Smooth muscle cell (in vitro differentiated cells): ENCODE data around the gene TMEM130. TPM values are rescaled to one million over a fixed set of nuclear protein-coding genes. Genes with fewer than 3 reads are reported as not detected.

Source experiments
- DNase-seq: peaks from one replicate; lab custom pipeline; 2025; ENCODE audit not compliant: unreplicated experiment; lab: John Stamatoyannopoulos, UW
- H2AFZ ChIP-seq: fragments of 200-600 bp; sonication (generic); 2 replicates; pipeline ENCODE4 v1.6.0; 2016; ENCODE audit warnings: antibody characterized with exemption, low read depth, mild to moderate bottlenecking
- H3F3A ChIP-seq: fragments of 200-600 bp; sonication (generic); 2 replicates; pipeline ENCODE4 v1.6.0; 2017; ENCODE audit warnings: antibody characterized with exemption, low read depth
- H3K27ac ChIP-seq: fragments of 200-600 bp; sonication (generic); 2 replicates; pipeline ENCODE4 v1.5.1; 2016; ENCODE audit warnings: low read depth, mild to moderate bottlenecking
- H3K27me3 ChIP-seq: fragments of 200-600 bp; sonication (generic); 2 replicates; pipeline ENCODE4 v1.6.1; 2016; ENCODE audit warnings: low read depth, mild to moderate bottlenecking
- H3K36me3 ChIP-seq: fragments of 200-600 bp; sonication (generic); 2 replicates; pipeline ENCODE4 v1.5.1; 2016; ENCODE audit warnings: low read depth
- H3K4me1 ChIP-seq: fragments of 200-600 bp; sonication (generic); 2 replicates; pipeline ENCODE4 v1.5.1; 2016; ENCODE audit warnings: low read depth
- H3K4me2 ChIP-seq: fragments of 200-600 bp; sonication (generic); 2 replicates; pipeline ENCODE4 v1.6.0; 2016; ENCODE audit warnings: mild to moderate bottlenecking
- H3K4me3 ChIP-seq: fragments of 200-600 bp; sonication (generic); 2 replicates; pipeline ENCODE4 v1.5.1; 2016; ENCODE audit warnings: mild to moderate bottlenecking
- H3K79me2 ChIP-seq: fragments of 200-600 bp; sonication (generic); 2 replicates; pipeline ENCODE4 v1.6.0; 2016; ENCODE audit warnings: low read depth, mild to moderate bottlenecking
- H3K9ac ChIP-seq: fragments of 200-600 bp; sonication (generic); 2 replicates; pipeline ENCODE4 v1.6.0; 2016; ENCODE audit warnings: low read depth
- H3K9me3 ChIP-seq: fragments of 200-600 bp; sonication (generic); replicated peaks from 2 replicates; pipeline ENCODE4 v1.5.1; 2016; ENCODE audit warnings: low read depth
- H4K20me1 ChIP-seq: fragments of 200-600 bp; sonication (generic); 2 replicates; pipeline ENCODE4 v1.6.0; 2016; ENCODE audit warnings: low read depth
- WGBS: methylation state at CpG from one replicate; pipeline ENCODE4 v1.1.7; 2016; ENCODE audit warnings: low lambda C conversion rate; 5-methylcytosine and 5-hydroxymethylcytosine counted together
- polyA plus RNA-seq: library from polyadenylated mRNA; unstranded; fragments of >200 nt; fragmentation: Nextera tagmentation; extraction: Ambion mirVana; gene quantifications from 2 replicates; pipeline ENCODE4 v1.2.1, GENCODE V29; 2016
- total RNA-seq: library from RNA; depleted of rRNA; stranded (reverse); fragments of >200 nt; gene quantifications from 2 replicates; pipeline ENCODE4 v1.2.3, GENCODE V29; 2014
- TF ChIP-seq, protein P1 (sequence below): fragments of 200-600 bp; sonication (generic); IDR thresholded peaks from 2 replicates; pipeline ENCODE4 v1.5.1; 2017; ENCODE audit warnings: borderline replicate concordance, mild to moderate bottlenecking, antibody characterized with exemption; ENCODE audit not compliant: insufficient read depth, poor library complexity, severe bottlenecking

TMEM130 gene
- total and polyA plus RNA-seq, 2 experiments from 2014 or later: 0.22 to 0.83 TPM

DNA sequence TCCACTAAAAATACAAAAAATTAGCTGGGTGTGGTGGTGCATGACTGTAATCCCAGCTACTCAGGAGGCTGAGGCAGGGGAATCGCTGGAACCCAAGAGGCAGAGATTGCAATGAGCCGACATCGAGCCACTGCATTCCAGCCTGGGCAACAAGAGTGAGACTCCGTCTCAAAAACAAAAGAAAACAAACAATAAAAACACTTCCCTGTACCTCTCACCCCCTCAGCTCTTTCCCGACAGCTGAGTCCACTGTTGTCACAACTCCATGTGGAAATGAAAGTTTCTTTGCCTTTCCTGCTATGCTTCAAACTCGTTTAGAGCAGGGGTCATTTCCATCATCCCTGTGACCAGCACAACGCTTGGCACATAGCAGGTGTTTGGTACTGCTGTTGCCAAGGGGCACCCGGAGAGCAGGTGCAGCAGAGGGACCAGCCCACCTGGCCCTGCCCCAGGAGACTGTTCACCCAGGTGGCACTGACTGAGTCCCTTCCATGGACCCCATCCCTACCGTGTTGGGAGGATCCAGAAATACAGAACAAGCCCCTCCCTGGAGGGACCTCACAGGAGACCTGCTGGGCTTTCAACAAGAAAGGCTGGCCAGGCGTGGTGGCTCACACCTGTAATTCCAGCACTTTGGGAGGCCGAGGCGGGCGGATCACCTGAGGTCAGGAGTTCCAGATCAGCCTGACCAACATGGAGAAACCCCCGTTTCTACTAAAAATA is 4.9 kb downstream of the TMEM130 start:
- peaks cover 20% of the 10 kb centered on the region for H3K27me3 ChIP-seq
- no peaks in the 10 kb centered on the region for H3K9me3 ChIP-seq
- H3K4me1 ChIP-seq: no peaks in the 10 kb centered on the region
- 81% methylated on average over 14 of the region's 14 CpGs for WGBS
- no peak overlapping the region for H3K4me3 ChIP-seq
- no peaks in the 10 kb centered on the region for H3K79me2 ChIP-seq
- H2AFZ ChIP-seq: no peak overlapping the region
- H4K20me1 ChIP-seq: no peaks in the 10 kb centered on the region
- H3K27ac ChIP-seq: no peak overlapping the region
- H3K4me2 ChIP-seq: no peak overlapping the region
- H3K36me3 ChIP-seq: no peaks in the 10 kb centered on the region
- H3K9ac ChIP-seq: no peak overlapping the region
- no peaks in the 10 kb centered on the region for H3F3A ChIP-seq
- TF ChIP-seq, protein P1, sequence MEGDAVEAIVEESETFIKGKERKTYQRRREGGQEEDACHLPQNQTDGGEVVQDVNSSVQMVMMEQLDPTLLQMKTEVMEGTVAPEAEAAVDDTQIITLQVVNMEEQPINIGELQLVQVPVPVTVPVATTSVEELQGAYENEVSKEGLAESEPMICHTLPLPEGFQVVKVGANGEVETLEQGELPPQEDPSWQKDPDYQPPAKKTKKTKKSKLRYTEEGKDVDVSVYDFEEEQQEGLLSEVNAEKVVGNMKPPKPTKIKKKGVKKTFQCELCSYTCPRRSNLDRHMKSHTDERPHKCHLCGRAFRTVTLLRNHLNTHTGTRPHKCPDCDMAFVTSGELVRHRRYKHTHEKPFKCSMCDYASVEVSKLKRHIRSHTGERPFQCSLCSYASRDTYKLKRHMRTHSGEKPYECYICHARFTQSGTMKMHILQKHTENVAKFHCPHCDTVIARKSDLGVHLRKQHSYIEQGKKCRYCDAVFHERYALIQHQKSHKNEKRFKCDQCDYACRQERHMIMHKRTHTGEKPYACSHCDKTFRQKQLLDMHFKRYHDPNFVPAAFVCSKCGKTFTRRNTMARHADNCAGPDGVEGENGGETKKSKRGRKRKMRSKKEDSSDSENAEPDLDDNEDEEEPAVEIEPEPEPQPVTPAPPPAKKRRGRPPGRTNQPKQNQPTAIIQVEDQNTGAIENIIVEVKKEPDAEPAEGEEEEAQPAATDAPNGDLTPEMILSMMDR: no peak
- DNase-seq: no peak

GRCh38 chr7:98863601-98864000 is 6.2 kb downstream of the TMEM130 start:
- Histone ChIP-seq H4K20me1 (no peaks in the 10 kb centered on the region), H3K4me2 (no peak overlapping the region), H3K9ac (no peak overlapping the region), H2AFZ (no peak overlapping the region), H3K27ac (no peak overlapping the region), H3F3A (no peaks in the 10 kb centered on the region), H3K79me2 (no peaks in the 10 kb centered on the region), H3K9me3 (no peaks in the 10 kb centered on the region), H3K4me3 (no peak overlapping the region), H3K36me3 (no peaks in the 10 kb centered on the region), H3K27me3 (peaks cover 8% of the 10 kb centered on the region), H3K4me1 (no peaks in the 10 kb centered on the region)
- TF ChIP-seq, protein P1: no peak
- WGBS: 83% methylated on average over 2 of the region's 2 CpGs
- DNase-seq: no peak

GRCh38 chr7:98862716-98863420 is 6.9 kb downstream of the TMEM130 start:
- Histone ChIP-seq H3K9me3 (no peaks in the 10 kb centered on the region), H3K27ac (no peak overlapping the region), H3K4me2 (no peak overlapping the region), H3K4me1 (no peaks in the 10 kb centered on the region), H3F3A (no peaks in the 10 kb centered on the region), H3K9ac (no peak overlapping the region), H3K36me3 (no peaks in the 10 kb centered on the region), H3K4me3 (no peak overlapping the region), H3K79me2 (no peaks in the 10 kb centered on the region), H4K20me1 (no peaks in the 10 kb centered on the region), H2AFZ (no peak overlapping the region), H3K27me3 (peaks cover 1% of the 10 kb centered on the region)
- 94% methylated on average over 29 of the region's 29 CpGs for WGBS
- DNase-seq: no peak
- TF ChIP-seq, protein P1: no peak

- no peaks in the 10 kb centered on the region for H3K9me3 ChIP-seq
- no peaks in the 10 kb centered on the region for H3K36me3 ChIP-seq
- H3K4me1 ChIP-seq: no peaks in the 10 kb centered on the region
- no peaks in the 10 kb centered on the region for H3K27me3 ChIP-seq
- H3K4me2 ChIP-seq: no peak overlapping the region
- 65% methylated on average over 4 of the region's 4 CpGs for WGBS
- no peak overlapping the region for H2AFZ ChIP-seq
- H4K20me1 ChIP-seq: no peaks in the 10 kb centered on the region
- no peaks in the 10 kb centered on the region for H3K79me2 ChIP-seq
- no peak overlapping the region for H3K4me3 ChIP-seq
- no peak overlapping the region for H3K9ac ChIP-seq
- DNase-seq: no peak
- H3K27ac ChIP-seq: no peak overlapping the region
- TF ChIP-seq, protein P1: no peak
- no peaks in the 10 kb centered on the region for H3F3A ChIP-seq
These were observed 7.6 kb downstream of the TMEM130 start for GRCh38 chr7:98862203-98862602.
